Stimulated activated CD8-positive, alpha-beta memory T cell treated with anti-CD3 and anti-CD28 coated beads, Interleukin-7, amount 100 ng/mL, for 48 hours (primary cell): Measurements from ENCODE around the gene HDDC3.

Experiments used
- DNase-seq, 2 donors: peaks; one replicate each; pipeline ENCODE4 v3.0.0-alpha.2; 2020; ENCODE audit warnings: low read depth in 1 of 2; ENCODE audit errors: extremely low read depth in 1 of 2

The HDDC3 gene

GRCh38 chr15:90931828-90932659 is at the start of gene HDDC3:
TSS of gene HDDC3 (minus strand) at chr15:90932549. CDS start at chr15:90932540, 9 bp downstream.
- DNase-seq, result peak; percentile 75 to 83

- DNase-seq, result no peak
Observed at GRCh38 chr15:90982135-90982534, 49.8 kb upstream of the HDDC3 start.

GRCh38 chr15:90981681-90982080 is 49.3 kb upstream of the HDDC3 start:
- no peak for DNase-seq

- DNase-seq, result no peak
Observed at GRCh38 chr15:90979582-90979981, 47.2 kb upstream of the HDDC3 start.

GRCh38 chr15:90974216-90974615 is 41.9 kb upstream of the HDDC3 start:
- DNase-seq, result no peak

- no peak for DNase-seq
Observed at GRCh38 chr15:90972133-90972532, 39.8 kb upstream of the HDDC3 start.

- no peak for DNase-seq
Observed at GRCh38 chr15:90970274-90970673, 37.9 kb upstream of the HDDC3 start.

- DNase-seq, result no peak
Observed at GRCh38 chr15:90968434-90968833, 36.1 kb upstream of the HDDC3 start.

GRCh38 chr15:90967206-90967605 is 34.9 kb upstream of the HDDC3 start:
- DNase-seq, result no peak

GRCh38 chr15:90966262-90966661 is 33.9 kb upstream of the HDDC3 start:
- DNase-seq, result no peak

GRCh38 chr15:90962021-90962420 is 29.7 kb upstream of the HDDC3 start:
- DNase-seq, result no peak

GRCh38 chr15:90960298-90961091 is 28.1 kb upstream of the HDDC3 start:
- DNase-seq, result no peak

- no peak for DNase-seq
Observed at GRCh38 chr15:90959894-90960293, 27.5 kb upstream of the HDDC3 start.

- DNase-seq, result no peak
Observed at GRCh38 chr15:90959028-90959595, 26.8 kb upstream of the HDDC3 start.

- no peak for DNase-seq
Observed at GRCh38 chr15:90957791-90958190, 25.4 kb upstream of the HDDC3 start.

- DNase-seq, result no peak
Observed at GRCh38 chr15:90957031-90957790, 24.9 kb upstream of the HDDC3 start.

GRCh38 chr15:90956274-90957030 is 24.1 kb upstream of the HDDC3 start:
- peak; percentile 38 to 55 for DNase-seq

- DNase-seq, result no peak
Observed at GRCh38 chr15:90955624-90956273, 23.4 kb upstream of the HDDC3 start.

GRCh38 chr15:90954712-90955623 is 22.6 kb upstream of the HDDC3 start, which contains the start of gene RCCD1:
TSS of gene RCCD1 (plus strand) at chr15:90954884. CDS start at chr15:90956735, 1,851 bp downstream.
- DNase-seq, result peak; percentile 77 to 92
